Fibroblast of skin of left biceps (primary cell): ENCODE measurements around the gene PRAMEF4.
"Not testable (repeated sequence)": the region's sequence is repeated elsewhere in the genome, so short reads cannot be mapped to it uniquely, and the experiment has no call there.

Experiments
- DNase-seq, 2 experiments: peaks; one replicate each; pipeline ENCODE4 v3.0.0-alpha.2; 2013; ENCODE audit warnings: low read depth in 2 of 2

The PRAMEF4 gene

GRCh38 chr1:12886101-12886500, at the start of gene PRAMEF4:
Gene PRAMEF4, minus strand, starts transcription at chr1:12886201. Its CDS starts 2,807 bp downstream, at chr1:12883394.
- DNase-seq, result not testable (repeated sequence)

- not testable (repeated sequence) for DNase-seq
Measured at GRCh38 chr1:12924368-12924767, 38.4 kb upstream of the PRAMEF4 start.

GRCh38 chr1:12921749-12922148, 35.7 kb upstream of the PRAMEF4 start:
- DNase-seq, result not testable (repeated sequence)

- not testable (repeated sequence) for DNase-seq
Measured at GRCh38 chr1:12916310-12916709, 30.3 kb upstream of the PRAMEF4 start, which contains the start of gene PRAMEF7. Gene PRAMEF7, plus strand, starts transcription at chr1:12916610. Its CDS starts 1,083 bp downstream, at chr1:12917693.

- DNase-seq, result not testable (repeated sequence)
Measured at GRCh38 chr1:12903793-12904572, 18.0 kb upstream of the PRAMEF4 start.

- not testable (repeated sequence) for DNase-seq
Measured at GRCh38 chr1:12899186-12899585, 13.2 kb upstream of the PRAMEF4 start.

GRCh38 chr1:12898170-12898569, 12.2 kb upstream of the PRAMEF4 start, which contains the start of gene PRAMEF10:
Gene PRAMEF10, minus strand, starts transcription at chr1:12898270. Its CDS starts 2,423 bp downstream, at chr1:12895847.
- DNase-seq, result not testable (repeated sequence)

- DNase-seq, result not testable (repeated sequence)
Measured at GRCh38 chr1:12878453-12878852, 7.5 kb downstream of the PRAMEF4 start.

GRCh38 chr1:12863131-12863880, 22.7 kb downstream of the PRAMEF4 start:
- DNase-seq, result not testable (repeated sequence)

GRCh38 chr1:12856786-12857185, 29.2 kb downstream of the PRAMEF4 start, which contains the start of gene PRAMEF2:
Gene PRAMEF2, plus strand, starts transcription at chr1:12857086. Its CDS starts 1,924 bp downstream, at chr1:12859010.
- not testable (repeated sequence) for DNase-seq

- no peak for DNase-seq
Measured at GRCh38 chr1:12851779-12852178, 34.2 kb downstream of the PRAMEF4 start.

- DNase-seq, result not testable (repeated sequence)
Measured at GRCh38 chr1:12848620-12849019, 37.4 kb downstream of the PRAMEF4 start, which contains the start of gene HNRNPCL1. Gene HNRNPCL1, minus strand, starts transcription at chr1:12848720. Its CDS starts 431 bp downstream, at chr1:12848289.

- DNase-seq, result not testable (repeated sequence)
Measured at GRCh38 chr1:12833251-12833650, 52.8 kb downstream of the PRAMEF4 start.

GRCh38 chr1:12831310-12831709, 54.7 kb downstream of the PRAMEF4 start, which contains the start of gene PRAMEF11:
Gene PRAMEF11, minus strand, starts transcription at chr1:12831410. Its CDS starts 2,621 bp downstream, at chr1:12828789.
- not testable (repeated sequence) for DNase-seq
